ENCODE measurements around the gene ZBTB39.
"Not testable (repeated sequence)": the region's sequence is repeated elsewhere in the genome, so short reads cannot be mapped to it uniquely, and the experiment has no call there.

Gene ZBTB39

GRCh38 chr12:56978397-56979138, 27.8 kb downstream of the ZBTB39 start:
- no peak for DNase-seq

- DNase-seq, result not testable (repeated sequence)
These were observed 29.0 kb downstream of the ZBTB39 start for GRCh38 chr12:56977361-56977760.

GRCh38 chr12:56974224-56974623, 32.1 kb downstream of the ZBTB39 start:
- not testable (repeated sequence) for DNase-seq

DNA sequence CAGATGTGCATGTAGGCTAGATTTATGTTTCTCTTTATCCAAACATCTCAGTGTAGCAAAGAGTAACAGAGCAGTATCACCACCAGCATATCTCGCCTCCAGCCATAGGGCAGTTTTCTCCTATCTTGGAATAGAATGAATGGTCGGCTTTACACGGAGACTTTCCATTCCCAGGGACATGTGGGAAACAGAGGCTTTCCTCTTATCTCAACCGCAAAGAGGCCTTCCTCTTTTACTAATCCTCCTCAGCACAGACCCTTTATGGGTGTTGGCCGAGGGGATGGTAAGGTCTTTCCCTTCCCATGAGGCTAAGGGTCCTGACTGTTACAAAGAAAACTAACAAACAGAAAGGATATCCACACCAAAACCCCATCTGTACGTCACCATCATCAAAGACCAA, 37.4 kb downstream of the ZBTB39 start:
- not testable (repeated sequence) for DNase-seq

DNA sequence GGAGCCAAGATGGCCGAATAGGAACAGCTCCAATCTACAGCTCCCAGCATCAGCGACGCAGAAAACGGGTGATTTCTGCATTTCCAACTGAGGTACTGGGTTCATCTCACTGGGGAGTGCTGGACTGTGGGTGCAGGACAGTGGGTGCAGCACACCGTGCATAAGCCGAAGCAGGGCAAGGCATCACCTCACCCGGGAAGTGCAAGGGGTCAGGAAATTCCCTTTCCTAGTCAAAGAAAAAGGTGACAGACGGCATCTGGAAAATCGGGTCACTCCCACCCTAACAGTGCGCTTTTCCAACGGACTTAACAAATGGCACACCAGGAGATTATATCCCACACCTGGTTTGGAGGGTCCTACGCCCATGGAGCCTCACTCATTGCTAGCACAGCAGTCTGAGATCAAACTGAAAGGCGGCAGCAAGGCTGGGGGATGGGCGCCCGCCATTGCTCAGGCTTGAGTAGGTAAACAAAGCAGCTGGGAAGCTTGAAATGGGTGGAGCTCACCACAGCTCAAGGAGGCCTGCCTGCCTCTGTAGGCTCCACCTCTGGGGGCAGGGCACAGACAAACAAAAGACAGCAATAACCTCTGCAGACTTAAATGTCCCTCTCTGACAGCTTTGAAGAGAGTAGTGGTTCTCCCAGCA, 40.2 kb downstream of the ZBTB39 start:
- DNase-seq, result not testable (repeated sequence)

DNA sequence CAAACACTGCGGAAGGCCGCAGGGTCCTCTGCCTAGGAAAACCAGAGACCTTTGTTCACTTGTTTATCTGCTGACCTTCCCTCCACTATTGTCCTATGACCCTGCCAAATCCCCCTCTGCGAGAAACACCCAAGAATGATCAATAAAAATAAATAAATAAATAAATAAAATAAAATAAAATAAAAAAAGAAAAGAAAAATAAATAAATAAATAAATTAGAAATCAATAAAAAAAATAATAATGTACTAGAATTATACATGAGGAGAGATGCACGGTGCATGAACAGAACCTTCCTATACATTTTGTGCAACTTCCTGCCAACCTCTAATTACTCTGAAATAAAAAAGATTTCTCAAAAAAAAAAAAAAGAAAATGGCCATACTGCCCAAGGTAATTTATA, 41.2 kb downstream of the ZBTB39 start:
- not testable (repeated sequence) for DNase-seq

GRCh38 chr12:56963557-56963956, 42.8 kb downstream of the ZBTB39 start:
- not testable (repeated sequence) for DNase-seq

DNA sequence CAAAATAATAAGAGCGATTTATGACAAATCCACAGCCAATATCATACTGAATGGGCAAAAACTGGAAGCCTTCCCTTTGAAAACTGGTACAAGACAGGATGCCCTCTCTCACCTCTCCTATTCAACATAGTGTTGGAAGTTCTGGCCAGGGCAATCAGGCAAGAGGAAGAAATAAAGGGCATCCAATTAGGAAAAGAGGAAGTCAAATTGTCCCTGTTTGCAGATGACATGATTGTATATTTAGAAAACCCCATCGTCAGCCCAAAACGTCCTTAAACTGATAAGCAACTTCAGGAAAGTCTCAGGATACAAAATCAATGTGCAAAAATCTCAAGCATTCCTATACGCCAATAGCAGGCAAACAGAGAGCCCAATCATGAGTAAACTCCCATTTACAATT, 44.1 kb downstream of the ZBTB39 start:
- DNase-seq, result not testable (repeated sequence)

GRCh38 chr12:56958422-56958821, 47.9 kb downstream of the ZBTB39 start:
- no peak for DNase-seq

GRCh38 chr12:56957229-56958052, 48.9 kb downstream of the ZBTB39 start, which contains the start of gene RDH16:
Gene RDH16, minus strand, starts transcription at chr12:56957608. Its CDS starts 146 bp downstream, at chr12:56957462.
- DNase-seq, result no peak

DNA sequence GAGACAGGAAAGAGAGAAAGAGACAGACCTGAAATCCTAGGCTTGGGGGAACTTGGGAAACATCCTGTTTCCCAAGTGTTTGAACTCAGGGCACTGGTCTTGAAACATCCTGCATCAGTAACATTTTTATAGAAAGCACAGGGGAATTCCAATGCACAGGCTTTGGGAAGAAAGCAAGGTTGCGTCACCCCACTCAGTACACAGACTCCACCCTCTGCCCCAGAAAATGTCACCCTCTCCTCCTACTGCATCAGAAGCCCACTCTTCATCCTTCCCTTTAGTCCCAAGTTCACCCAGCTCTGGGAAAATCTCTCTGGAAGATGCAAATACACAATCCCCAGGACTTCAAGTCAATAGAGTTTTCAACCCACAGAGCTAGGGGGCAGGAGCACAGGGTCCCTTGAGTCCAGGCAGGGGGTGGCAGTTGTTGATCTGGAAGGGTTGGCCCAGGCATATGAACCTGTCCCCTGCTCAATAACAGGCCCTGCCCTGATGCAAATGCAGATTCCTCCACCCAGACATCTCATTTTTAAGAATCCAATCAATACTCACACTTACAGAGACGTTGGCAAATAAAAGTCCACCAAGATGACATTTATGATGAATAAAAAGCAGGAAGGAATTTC, 50.6 kb downstream of the ZBTB39 start:
- no peak for DNase-seq

DNA sequence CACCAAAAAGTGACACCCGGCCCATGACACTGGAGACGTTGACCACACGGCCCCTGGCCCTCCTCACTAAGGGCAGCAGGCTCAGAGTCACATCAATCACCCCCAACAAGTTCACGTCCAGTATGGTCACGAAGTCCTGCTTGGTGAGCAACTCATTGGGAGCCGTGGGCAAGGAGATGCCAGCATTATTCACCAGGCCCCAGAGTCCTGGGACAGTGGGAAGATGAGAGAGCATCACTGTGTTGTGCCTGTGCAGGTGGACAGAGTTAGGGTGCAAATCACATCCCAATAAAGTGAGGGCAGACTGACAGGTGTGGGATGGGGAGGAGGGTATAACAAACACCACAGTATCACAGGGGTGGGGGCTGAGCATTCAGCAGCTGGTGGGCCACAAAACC, 51.4 kb downstream of the ZBTB39 start:
- DNase-seq, result no peak

GRCh38 chr12:56954057-56954957, 52.0 kb downstream of the ZBTB39 start:
- DNase-seq, result no peak

- no peak for DNase-seq
These were observed 53.0 kb downstream of the ZBTB39 start for GRCh38 chr12:56953314-56953713.

DNA sequence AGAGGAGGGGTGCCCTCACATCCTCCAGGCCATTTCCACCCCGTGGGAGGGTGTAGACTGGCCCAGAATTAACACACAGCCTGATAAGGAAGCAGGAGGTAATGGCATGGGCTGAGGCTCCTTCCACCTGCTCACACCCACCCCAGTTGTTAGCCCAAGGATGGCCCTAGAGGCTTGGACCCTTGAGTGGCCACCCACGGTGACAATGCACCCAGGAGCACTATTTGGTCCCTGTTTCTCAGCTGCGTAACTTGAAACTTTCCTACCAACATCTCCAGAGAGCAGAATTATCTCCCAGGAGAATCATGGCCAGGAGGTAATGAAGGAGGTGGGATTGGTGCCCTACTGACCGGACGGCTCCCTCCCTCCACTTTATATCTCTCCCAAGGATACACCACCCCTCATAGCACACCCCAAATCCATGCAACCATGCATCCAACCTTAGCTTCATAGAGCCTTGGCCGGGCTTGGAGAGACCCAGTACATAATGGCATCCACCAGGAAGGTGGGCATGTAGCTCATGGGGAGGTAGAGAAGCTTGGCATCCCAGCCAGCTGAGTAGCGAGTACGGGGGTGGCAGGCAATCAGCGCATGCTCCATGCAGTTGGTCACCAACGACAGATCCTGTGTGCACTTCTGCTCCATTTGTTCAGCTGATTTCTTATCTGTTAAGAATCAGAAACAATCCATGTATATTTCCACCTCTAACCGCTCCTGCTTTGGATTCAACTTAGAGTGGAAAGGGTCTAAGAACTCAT, 54.6 kb downstream of the ZBTB39 start:
- no peak for DNase-seq

GRCh38 chr12:56948881-56949280, 57.5 kb downstream of the ZBTB39 start:
- no peak for DNase-seq

All from NK-92 treated with Interleukin-12 subunit alpha and Interleukin-12 subunit beta, amount 100 ng/mL, for 24 hours (cell line).